ENCODE data around the gene PPFIA2.
"Not testable (repeated sequence)": the region's sequence is repeated elsewhere in the genome, so short reads cannot be mapped to it uniquely, and the experiment has no call there.

PPFIA2 gene

DNA sequence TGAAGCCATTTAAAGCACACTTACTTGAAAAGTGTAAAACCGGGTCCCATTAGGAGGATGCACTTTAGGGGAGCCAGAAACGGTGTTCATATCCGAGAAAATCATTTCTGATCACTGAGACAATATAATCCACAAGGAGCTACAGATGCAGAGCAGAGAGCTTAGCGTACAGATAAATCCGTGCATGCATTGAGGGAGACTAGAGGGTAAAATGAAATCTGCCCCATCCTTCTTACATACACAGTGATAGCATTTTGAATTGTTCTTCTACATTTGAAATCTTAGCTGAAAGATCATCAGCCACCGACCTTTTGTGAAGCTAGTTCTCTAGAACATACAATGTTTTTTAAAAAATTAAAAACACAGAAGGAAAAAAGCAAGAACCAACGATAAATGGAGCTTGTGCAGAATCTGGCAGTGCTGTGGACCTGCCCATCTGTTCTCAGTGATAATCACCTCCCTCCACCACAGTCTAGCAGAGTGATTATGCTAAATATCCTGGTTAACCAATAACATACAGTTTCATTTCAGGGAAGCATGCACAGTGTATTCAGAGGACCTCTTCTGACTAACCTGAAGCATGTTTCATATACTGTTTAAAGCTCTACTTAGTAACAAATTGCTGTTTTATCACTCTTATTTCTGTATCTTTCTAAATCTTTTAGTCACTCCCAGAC lies 161.1 kb downstream of the PPFIA2 start:
- no peak overlapping the region for H3K4me3 ChIP-seq (ENCODE audit: control insufficient read depth, low read depth, low read length)
- no peak for TF ChIP-seq CTCF (IDR thresholded peaks at IDR 0.05; ENCODE audit: control insufficient read depth, insufficient read depth, low read depth, low read length, missing control alignments)
- no peak for DNase-seq (ENCODE audit: low read depth)

- H3K4me3 ChIP-seq (ENCODE audit: control insufficient read depth, low read depth, low read length) = no peak overlapping the region
- TF ChIP-seq CTCF (IDR thresholded peaks at IDR 0.05; ENCODE audit: control insufficient read depth, insufficient read depth, low read depth, low read length, missing control alignments) = no peak
- no peak for DNase-seq (ENCODE audit: low read depth)
Observed at GRCh38 chr12:81596558-81596957, 162.6 kb downstream of the PPFIA2 start.

DNA sequence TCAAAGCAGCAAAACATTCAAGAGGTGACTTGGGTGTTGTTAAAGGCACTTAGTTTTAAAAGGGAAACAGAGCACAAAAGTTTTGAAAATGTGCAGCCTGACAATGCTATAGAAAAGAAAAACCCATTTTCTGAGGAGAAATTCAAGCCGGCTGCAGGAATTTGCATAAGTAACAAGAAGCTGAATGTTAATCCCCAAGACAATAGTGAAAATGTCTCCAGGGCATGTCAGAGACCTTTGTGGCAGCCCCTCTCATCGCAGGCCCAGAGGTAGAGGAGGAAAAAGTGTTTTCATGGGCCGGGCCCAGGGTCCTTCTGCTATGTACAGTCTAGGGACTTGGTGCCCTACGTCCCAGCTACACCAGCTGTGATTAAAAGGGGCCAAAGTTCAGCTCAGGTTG lies 167.9 kb downstream of the PPFIA2 start:
- TF ChIP-seq CTCF (IDR thresholded peaks at IDR 0.05; ENCODE audit: control insufficient read depth, insufficient read depth, low read depth, low read length, missing control alignments) = no peak
- DNase-seq (ENCODE audit: low read depth) = no peak
- H3K4me3 ChIP-seq (ENCODE audit: control insufficient read depth, low read depth, low read length) = no peak overlapping the region

DNA sequence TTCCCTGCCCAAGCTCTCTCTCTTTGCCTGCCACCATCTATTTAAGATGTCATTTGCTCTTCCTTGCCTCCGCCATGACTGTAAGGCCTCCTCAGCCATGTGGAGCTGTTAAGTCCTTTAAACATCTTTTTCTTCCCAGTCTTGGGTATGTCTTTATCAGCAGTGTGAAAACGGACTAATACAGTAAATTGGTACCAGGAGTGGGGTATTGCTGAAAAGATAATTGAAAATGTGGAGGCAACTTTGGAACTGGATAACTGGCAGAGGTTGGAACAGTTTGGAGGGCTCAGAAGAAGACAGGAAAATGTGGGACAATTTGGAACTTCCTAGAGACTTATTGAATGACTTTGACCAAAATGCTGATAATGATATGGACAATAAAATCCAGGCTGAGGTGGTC lies 168.4 kb downstream of the PPFIA2 start:
- DNase-seq (ENCODE audit: low read depth); H3K4me3 ChIP-seq (ENCODE audit: control insufficient read depth, low read depth, low read length): not testable (repeated sequence)

DNA sequence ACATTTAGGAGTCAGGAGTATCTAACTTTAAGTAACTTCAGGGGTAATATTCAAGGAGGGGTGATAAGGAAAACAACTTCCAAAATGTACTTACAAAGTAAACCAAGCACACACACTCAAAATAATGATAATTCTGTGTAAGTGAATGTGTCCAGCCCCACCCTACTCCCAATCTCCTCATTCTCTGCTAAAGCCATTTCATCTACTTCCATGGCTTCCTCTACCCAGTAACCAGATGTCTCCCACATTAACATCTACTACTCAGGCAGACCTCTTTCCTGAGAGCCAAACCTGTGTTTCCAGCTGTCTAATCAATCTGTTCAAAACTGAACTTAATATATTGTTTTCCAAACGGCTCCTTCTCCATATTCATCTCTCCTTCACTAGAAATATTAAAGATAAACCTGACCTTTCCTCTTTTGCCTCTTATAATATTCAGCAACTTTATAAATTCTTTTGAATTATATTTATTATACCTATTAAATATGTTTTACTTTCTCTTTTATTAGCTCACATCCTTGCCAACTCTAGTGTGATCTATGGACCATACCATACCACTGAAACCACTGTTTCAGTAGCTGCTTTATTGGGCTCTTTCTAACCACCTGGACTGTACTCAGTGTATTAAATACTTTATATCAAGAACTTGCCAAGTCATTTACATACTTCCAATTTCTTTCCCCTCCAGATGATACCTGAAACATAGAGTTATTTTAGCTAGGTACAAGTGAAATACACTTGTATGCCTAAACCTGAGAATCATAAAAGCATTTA lies 170.7 kb downstream of the PPFIA2 start:
- H3K4me3 ChIP-seq (ENCODE audit: control insufficient read depth, low read depth, low read length) = no peak overlapping the region
- no peak for DNase-seq (ENCODE audit: low read depth)
- TF ChIP-seq CTCF (IDR thresholded peaks at IDR 0.05; ENCODE audit: control insufficient read depth, insufficient read depth, low read depth, low read length, missing control alignments) = no peak

GRCh38 chr12:81585787-81586186 lies 173.4 kb downstream of the PPFIA2 start:
- DNase-seq (ENCODE audit: low read depth) = no peak
- no peak overlapping the region for H3K4me3 ChIP-seq (ENCODE audit: control insufficient read depth, low read depth, low read length)
- no peak for TF ChIP-seq CTCF (IDR thresholded peaks at IDR 0.05; ENCODE audit: control insufficient read depth, insufficient read depth, low read depth, low read length, missing control alignments)

DNA sequence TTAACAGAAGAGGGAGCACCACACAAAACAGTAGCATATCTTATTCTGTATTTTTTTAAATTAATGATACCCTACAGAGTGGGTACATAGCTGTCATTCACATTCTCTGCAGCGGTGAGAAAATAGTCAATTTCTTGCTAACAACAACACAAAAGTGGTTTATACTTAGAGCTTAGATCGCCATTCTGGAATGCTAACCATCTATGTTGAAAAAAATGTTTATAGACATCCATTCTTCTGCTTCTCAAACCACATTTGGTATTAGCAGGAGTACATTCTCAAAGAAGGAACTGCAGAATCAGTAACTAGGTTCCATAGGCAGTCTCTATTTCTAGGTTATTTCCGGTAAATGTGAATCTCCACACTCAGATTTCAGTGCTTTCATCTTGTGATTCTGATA lies 185.9 kb downstream of the PPFIA2 start:
- DNase-seq (ENCODE audit: low read depth) = no peak
- H3K4me3 ChIP-seq (ENCODE audit: control insufficient read depth, low read depth, low read length) = no peak overlapping the region
- no peak for TF ChIP-seq CTCF (IDR thresholded peaks at IDR 0.05; ENCODE audit: control insufficient read depth, insufficient read depth, low read depth, low read length, missing control alignments)

All from AG09309 (cell line).